Loucy (cell line): ENCODE data around the gene LEKR1.

Experiments used
- CTCF ChIP-seq: fragments of 200-600 bp; sonication (generic); conservative IDR thresholded peaks from 2 replicates; pipeline ENCODE4 v1.5.1; 2014; ENCODE audit warnings: mild to moderate bottlenecking, antibody characterized with exemption, low read length
- EZH2phosphoT487 ChIP-seq: fragments of 200-600 bp; IDR thresholded peaks from 2 replicates; pipeline ENCODE4 v1.6.1; 2018; ENCODE audit warnings: antibody characterized with exemption, mild to moderate bottlenecking, moderate library complexity, borderline replicate concordance

GRCh38 chr3:156826896-156827882, 1.0 kb downstream of the LEKR1 start:
- no peak for TF ChIP-seq CTCF
- TF ChIP-seq EZH2phosphoT487, result no peak
